ENCODE measurements around the gene RGS3.

DNA sequence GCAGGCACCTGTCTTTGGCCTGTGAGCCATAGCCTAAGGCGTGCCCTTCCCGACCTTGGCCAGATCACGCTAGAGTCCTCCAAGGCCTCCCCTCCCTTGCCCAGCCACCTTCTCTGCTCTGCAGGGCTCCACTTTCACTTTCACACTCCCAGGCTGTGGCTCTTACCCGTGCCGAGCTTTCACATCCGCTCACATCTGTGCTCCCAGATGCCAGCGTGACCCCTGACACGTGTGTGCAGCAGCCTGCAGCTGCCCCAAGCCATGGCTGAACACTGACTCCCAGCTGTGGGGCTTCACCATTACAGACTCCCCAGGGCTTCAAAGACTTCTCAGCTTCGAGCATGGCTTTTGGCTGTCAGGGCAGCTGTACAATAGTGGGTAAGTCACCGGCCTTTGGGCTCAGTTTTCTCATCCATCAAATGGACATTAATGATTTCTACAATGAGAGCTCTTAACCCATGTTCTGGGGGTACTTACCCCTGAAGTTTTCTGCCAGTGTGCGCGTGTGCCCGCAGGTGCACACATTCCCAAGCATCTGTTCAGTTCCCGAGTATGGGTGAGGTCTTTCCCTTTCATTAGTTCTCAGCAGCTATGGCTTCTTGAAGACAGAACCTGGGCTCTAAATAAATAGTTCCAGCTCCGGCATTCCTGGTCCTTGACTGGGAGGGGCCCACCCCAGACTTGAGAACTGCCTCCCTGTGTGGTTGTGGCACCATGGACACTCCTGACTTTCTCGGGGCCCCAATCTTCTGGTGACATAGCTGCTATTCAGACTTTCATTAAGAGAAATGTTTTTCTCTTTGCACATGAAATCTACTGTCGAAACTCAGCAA is 118.6 kb downstream of the RGS3 start:
- TF ChIP-seq EZH2 (IDR thresholded peaks at IDR 0.05; ENCODE audit: insufficient read depth, poor library complexity, severe bottlenecking) (no peak), EZH2phosphoT487 (IDR thresholded peaks at IDR 0.05; ENCODE audit: insufficient read depth, low read depth) (no peak)

All from GM23248 (cell line).